HepG2 (cell line): ENCODE results near the gene AKAP8. TPM values are rescaled to one million over a fixed set of nuclear protein-coding genes. Genes with fewer than 3 reads are reported as not detected.

Experiments used
- ATAC-seq: fragments of 200-7000 bp; cut with Tn5 transposase; 3 replicates; pipeline ENCODE4 v1.9.1; 2020; ENCODE audit warnings: mild to moderate bottlenecking, moderate library complexity
- BruUV-seq: library from RNA; stranded (reverse); fragments of 400-500 nt; replicated peaks from 2 replicates; lab custom pipeline; 2021; lab: Mats Ljungman, UMichigan
- CTCF ChIA-PET: fragments of 300-600 bp; formaldehyde crosslinking; extraction: SDS; loops from one replicate; lab custom pipeline; 2021; ENCODE audit warnings: low total read pairs, inconsistent platforms, low intra/inter-chr PET ratio; lab: Yijun Ruan, JAX
- POLR2A ChIA-PET: fragments of 350-600 bp; sonication (Branson Sonifier 250); formaldehyde crosslinking; loops from one replicate; lab custom pipeline; 2020; ENCODE audit warnings: antibody characterized with exemption, inconsistent platforms; lab: Yijun Ruan, JAX
- DNase-seq: peaks from one replicate; pipeline ENCODE4 v3.0.0-alpha.2; 2015; ENCODE audit warnings: low spot score
- FAIRE-seq: peaks from 3 replicates; lab custom pipeline; 2011; peaks lifted over from hg19 to GRCh38; lab: Jason Lieb, UNC
- H2AFZ ChIP-seq: one replicate; pipeline ENCODE4 v1.6.1; 2011; ENCODE audit warnings: low read length, inconsistent platforms
- H3K27ac ChIP-seq: fragments of 300-600 bp; 3 replicates; pipeline ENCODE4 v1.8.0; 2011; ENCODE audit warnings: mixed run types, mild to moderate bottlenecking, mixed read lengths, low read length, inconsistent platforms; ENCODE audit not compliant: insufficient read depth; ENCODE audit errors: extremely low read length
- H3K27me3 ChIP-seq, 2 experiments: fragments of 200-600 bp in 1 of 2; 2 replicates in 1 of 2; 3 replicates in 1 of 2; pipeline versions ENCODE4 v1.6.0 to v1.8.0; 2011; ENCODE audit warnings: low read length in 2 of 2, mild to moderate bottlenecking in 2 of 2, moderate library complexity in 2 of 2, inconsistent platforms in 1 of 2; ENCODE audit not compliant: insufficient read depth in 2 of 2, control insufficient read depth in 1 of 2
- H3K36me3 ChIP-seq, 2 experiments: fragments of 200-600 bp in 1 of 2; replicated peaks in 1 of 2; 2 replicates in 1 of 2; 3 replicates in 1 of 2; pipeline versions ENCODE4 v1.5.1 to v1.8.0; 2011; ENCODE audit warnings: low read length in 2 of 2, inconsistent platforms in 1 of 2; ENCODE audit not compliant: insufficient read depth in 2 of 2, control insufficient read depth in 1 of 2
- H3K4me1 ChIP-seq: 2 replicates; pipeline ENCODE4 v1.5.1; 2012; ENCODE audit warnings: low read length, inconsistent platforms; ENCODE audit not compliant: insufficient read depth
- H3K4me2 ChIP-seq: 2 replicates; pipeline ENCODE4 v1.6.0; 2011; ENCODE audit warnings: low read depth, low read length, inconsistent platforms
- H3K4me3 ChIP-seq, 3 experiments: fragments of 200-600 bp in 1 of 3; sonication (generic), shearing (Covaris generic) in 1 of 3; replicated peaks in 1 of 3; 2 replicates each; pipeline ENCODE4 v1.5.1; 2011 to 2016; ENCODE audit warnings: low read length in 3 of 3, inconsistent platforms in 2 of 3, low read depth in 2 of 3, mild to moderate bottlenecking in 2 of 3, control low read depth in 1 of 3, mixed read lengths in 1 of 3; ENCODE audit not compliant: insufficient read depth in 1 of 3
- H3K79me2 ChIP-seq: one replicate; pipeline ENCODE4 v1.6.1; 2011; ENCODE audit warnings: low read length, inconsistent platforms; ENCODE audit not compliant: insufficient read depth
- H3K9ac ChIP-seq: 2 replicates; pipeline ENCODE4 v1.6.0; 2011; ENCODE audit warnings: mild to moderate bottlenecking, low read depth, low read length, inconsistent platforms; ENCODE audit not compliant: insufficient read depth
- H3K9me3 ChIP-seq: 2 replicates; pipeline ENCODE4 v1.5.1; 2012; ENCODE audit warnings: mild to moderate bottlenecking, low read length
- H4K20me1 ChIP-seq: 2 replicates; pipeline ENCODE4 v1.6.0; 2011; ENCODE audit warnings: inconsistent platforms, mild to moderate bottlenecking, low read length, moderate library complexity; ENCODE audit not compliant: insufficient read depth
- BRD4 ChIP-seq: sonication (generic); formaldehyde crosslinking; IDR thresholded peaks from 2 replicates; pipeline ENCODE4 v1.4.0; 2020; ENCODE audit warnings: missing genetic modification reagents
- ELF3 ChIP-seq: IDR thresholded peaks from 2 replicates; pipeline ENCODE4 v1.6.1; 2016; ENCODE audit warnings: missing genetic modification reagents, missing compliant biosample characterization
- FOSL1 ChIP-seq: sonication (generic); formaldehyde crosslinking; IDR thresholded peaks from 2 replicates; pipeline ENCODE4 v1.9.0; 2021; ENCODE audit warnings: missing genetic modification reagents, borderline replicate concordance
- GATAD1 ChIP-seq: IDR thresholded peaks from 2 replicates; pipeline ENCODE4 v1.6.1; 2016; ENCODE audit warnings: missing genetic modification reagents, missing compliant biosample characterization
- HNRNPH1 ChIP-seq: fragments of 200-400 bp; formaldehyde crosslinking; optimal IDR thresholded peaks from 2 replicates; pipeline ENCODE3; 2017; ENCODE audit warnings: mild to moderate bottlenecking, low read depth, low read length
- KLF6 ChIP-seq: IDR thresholded peaks from 2 replicates; pipeline ENCODE4 v1.8.0; 2016; ENCODE audit warnings: missing biosample characterization, missing genetic modification reagents
- KMT2A ChIP-seq: sonication (generic); formaldehyde crosslinking; IDR thresholded peaks from 2 replicates; pipeline ENCODE4 v1.4.0; 2020; ENCODE audit warnings: missing genetic modification reagents
- MIER3 ChIP-seq: IDR thresholded peaks from 2 replicates; pipeline ENCODE4 v1.6.1; 2016; ENCODE audit warnings: missing compliant biosample characterization, borderline replicate concordance
- PBX3 ChIP-seq: sonication (generic); formaldehyde crosslinking; IDR thresholded peaks from 2 replicates; pipeline ENCODE4 v1.8.1; 2023; ENCODE audit warnings: missing genetic modification reagents, inconsistent platforms, borderline replicate concordance
- SP5 ChIP-seq: IDR thresholded peaks from 2 replicates; pipeline ENCODE4 v1.6.1; 2016; ENCODE audit warnings: low read depth, borderline replicate concordance
- TRIM22 ChIP-seq: fragments of 450-650 bp; IDR thresholded peaks from 2 replicates; pipeline ENCODE4 v1.6.1; 2017
- ZNF570 ChIP-seq: sonication (generic); formaldehyde crosslinking; IDR thresholded peaks from 2 replicates; pipeline ENCODE4 v1.4.0; 2020; ENCODE audit warnings: mild to moderate bottlenecking, missing genetic modification reagents, borderline replicate concordance
- ZSCAN30 ChIP-seq: sonication (generic); formaldehyde crosslinking; IDR thresholded peaks from 2 replicates; pipeline ENCODE4 v1.5.0; 2020; ENCODE audit warnings: mild to moderate bottlenecking, missing genetic modification reagents
- WGBS: methylation state at CpG from one replicate; pipeline ENCODE4 v1.1.6; 2017; ENCODE audit warnings: low lambda C conversion rate; 5-methylcytosine and 5-hydroxymethylcytosine counted together
- in situ Hi-C: cut with HindIII; loops from 2 replicates; pipeline ENCODE4 v1.10.0; 2017; ENCODE audit warnings: low pct_unique_long_range_greater_than_20kb; ENCODE audit not compliant: extremely low pct_ligation_motif_present
- intact Hi-C: fragments of 100-400 bp; cut with micrococcal nuclease; formaldehyde crosslinking; loops from one replicate; pipeline ENCODE4 v1.10.0; 2022; ENCODE audit not compliant: unreplicated experiment
- polyA plus RNA-seq, 8 experiments: library from polyadenylated mRNA; depleted of rRNA in 3 of 8; stranded (reverse) in 7 of 8; unstranded in 1 of 8; fragments of >200 nt; fragmentation: Illumina TruSeq in 4 of 8; extraction: Trizol in 4 of 8; gene quantifications; 2 replicates each; pipeline versions ENCODE4 v1.2.1 to v1.2.3, GENCODE V29; 2011 to 2016; ENCODE audit warnings: low read depth in 4 of 8, missing spikeins in 1 of 8, mixed read lengths in 1 of 8; ENCODE audit not compliant: insufficient read depth in 1 of 8
- total RNA-seq, 5 experiments: library from RNA; depleted of rRNA; stranded (reverse); fragments of >200 nt; fragmentation: Illumina TruSeq; extraction: Trizol; gene quantifications; 2 replicates each; pipeline ENCODE4 v1.2.3, GENCODE V29; 2016; ENCODE audit warnings: low read depth in 1 of 5

The AKAP8 gene
- total and polyA plus RNA-seq, 2 of the 13 experiments (the other 11 are each of a cell fraction or from before 2014, with no cell fraction given) = 15.9 to 22.1 TPM

- TF ChIP-seq SP5 (CRISPR knock-in tag) = no peak
- TF ChIP-seq KMT2A = no peak
- no peak for TF ChIP-seq GATAD1 (CRISPR knock-in tag)
These were observed 24.7 kb upstream of the AKAP8 start (continued) for GRCh38 chr19:15404097-15404779.

- FAIRE-seq (no peak), ATAC-seq (no peak), DNase-seq (no peak)
- no peak overlapping the region for H3K4me3 ChIP-seq
- no peaks in the 10 kb centered on the region for H3K27me3 ChIP-seq
- ChIA-PET CTCF (no interaction called here), POLR2A (no interaction called here)
- 97% methylated on average over 10 of the region's 10 CpGs for WGBS
- H3K9me3 ChIP-seq = no peaks in the 10 kb centered on the region
- H3K36me3 ChIP-seq = peaks cover 42 to 81% of the 10 kb centered on the region in 2 experiments
- H3K27ac ChIP-seq = no peak overlapping the region
- H3K4me2 ChIP-seq = no peak overlapping the region
- peaks cover 7% of the 10 kb centered on the region for H3K4me1 ChIP-seq
- H3K9ac ChIP-seq = no peak overlapping the region
- H3K79me2 ChIP-seq = peaks cover 65% of the 10 kb centered on the region
- BruUV-seq = no TSS peak
- no peak overlapping the region for H2AFZ ChIP-seq
- in situ Hi-C loops (no loop called here), intact Hi-C loops (no loop called here)
- TF ChIP-seq TRIM22 = no peak
- no peak for TF ChIP-seq ZNF570 (CRISPR knock-in tag)
- no peak for TF ChIP-seq FOSL1 (CRISPR knock-in tag)
- TF ChIP-seq BRD4 (CRISPR knock-in tag) = no peak
- TF ChIP-seq KLF6 (CRISPR knock-in tag) = no peak
- no peak for TF ChIP-seq ELF3
- TF ChIP-seq HNRNPH1 = no peak
- TF ChIP-seq PBX3 (CRISPR knock-in tag) = no peak
- TF ChIP-seq MIER3 (CRISPR knock-in tag) = no peak
- TF ChIP-seq ZSCAN30 (CRISPR knock-in tag) = no peak
- peaks cover 18% of the 10 kb centered on the region for H4K20me1 ChIP-seq
These were observed 23.6 kb upstream of the AKAP8 start for GRCh38 chr19:15403151-15403531.
